GM21367 (cell line): Measurements from ENCODE around the gene PRKAR1B.

ENCODE experiments used
- ATAC-seq: cut with Tn5 transposase; IDR thresholded peaks from one replicate; pipeline ENCODE4 v1.9.1; 2021; ENCODE audit not compliant: unreplicated experiment

The PRKAR1B gene

GRCh38 chr7:594212-594913 lies 132.7 kb downstream of the PRKAR1B start:
- no peak for ATAC-seq

GRCh38 chr7:593324-594115 lies 133.6 kb downstream of the PRKAR1B start:
- ATAC-seq: no peak

GRCh38 chr7:591856-592628 lies 135.0 kb downstream of the PRKAR1B start:
- no peak for ATAC-seq

GRCh38 chr7:590731-591551 lies 136.1 kb downstream of the PRKAR1B start:
- ATAC-seq: no peak

- no peak for ATAC-seq
Measured at GRCh38 chr7:589781-590575, 137.1 kb downstream of the PRKAR1B start.

GRCh38 chr7:587767-588166 lies 139.3 kb downstream of the PRKAR1B start:
- ATAC-seq: no peak

- ATAC-seq: no peak
Measured at GRCh38 chr7:586494-586893, 140.6 kb downstream of the PRKAR1B start.

- peak; percentile 32 for ATAC-seq
Measured at GRCh38 chr7:585873-586272, 141.2 kb downstream of the PRKAR1B start.

GRCh38 chr7:585229-585711 lies 141.8 kb downstream of the PRKAR1B start:
- peak; percentile 54 for ATAC-seq

GRCh38 chr7:584820-585219 lies 142.3 kb downstream of the PRKAR1B start:
- ATAC-seq: no peak

GRCh38 chr7:584122-584465 lies 143.0 kb downstream of the PRKAR1B start:
- ATAC-seq: no peak

- no peak for ATAC-seq
Measured at GRCh38 chr7:583410-584121, 143.5 kb downstream of the PRKAR1B start.

- no peak for ATAC-seq
Measured at GRCh38 chr7:582931-583330, 144.2 kb downstream of the PRKAR1B start.

GRCh38 chr7:582081-582835 lies 144.8 kb downstream of the PRKAR1B start:
- no peak for ATAC-seq

- ATAC-seq: no peak
Measured at GRCh38 chr7:578386-578785, 148.7 kb downstream of the PRKAR1B start.

GRCh38 chr7:577741-578370 lies 149.2 kb downstream of the PRKAR1B start:
- no peak for ATAC-seq

- ATAC-seq: no peak
Measured at GRCh38 chr7:577278-577665, 149.8 kb downstream of the PRKAR1B start.
